Muscle of arm (tissue), 12 donors: ENCODE results near the gene GLI3. TPM values are rescaled to one million over a fixed set of nuclear protein-coding genes. Genes with fewer than 3 reads are reported as not detected.

Experiments
- DNase-seq: peaks from one replicate; pipeline ENCODE4 v3.0.0-alpha.2; 2013
- polyA plus RNA-seq, 12 donors: library from polyadenylated mRNA; unstranded; fragments of 120-200 nt; gene quantifications; one replicate each; pipeline ENCODE4 v1.2.1, GENCODE V29; 2013; ENCODE audit not compliant: insufficient read length in 12 of 12

The GLI3 gene
- polyA plus RNA-seq, 12 donors, result 12.1 to 39.9 (median 15.2) TPM; not detected in 1

- no peak for DNase-seq
Observed at GRCh38 chr7:41999736-42000283, 237.2 kb downstream of the GLI3 start.

GRCh38 chr7:41998041-41998440, 239.0 kb downstream of the GLI3 start:
- DNase-seq, result no peak

GRCh38 chr7:41997151-41997550, 239.9 kb downstream of the GLI3 start:
- no peak for DNase-seq

- no peak for DNase-seq
Observed at GRCh38 chr7:41996381-41997035, 240.5 kb downstream of the GLI3 start.

GRCh38 chr7:41995632-41996271, 241.3 kb downstream of the GLI3 start:
- DNase-seq, result no peak

- no peak for DNase-seq
Observed at GRCh38 chr7:41994746-41995110, 242.3 kb downstream of the GLI3 start.

GRCh38 chr7:41994036-41994745, 242.8 kb downstream of the GLI3 start:
- DNase-seq, result no peak

GRCh38 chr7:41992881-41993867, 243.8 kb downstream of the GLI3 start:
- no peak for DNase-seq

- no peak for DNase-seq
Observed at GRCh38 chr7:41984888-41985287, 252.1 kb downstream of the GLI3 start.

GRCh38 chr7:41981046-41982040, 255.7 kb downstream of the GLI3 start:
- no peak for DNase-seq

GRCh38 chr7:41979834-41980307, 257.1 kb downstream of the GLI3 start:
- DNase-seq, result peak; percentile 54

- DNase-seq, result no peak
Observed at GRCh38 chr7:41978858-41979257, 258.2 kb downstream of the GLI3 start.

GRCh38 chr7:41977661-41978060, 259.3 kb downstream of the GLI3 start:
- DNase-seq, result no peak

GRCh38 chr7:41977151-41977651, 259.8 kb downstream of the GLI3 start:
- DNase-seq, result peak; percentile 66

GRCh38 chr7:41976411-41976810, 260.6 kb downstream of the GLI3 start:
- DNase-seq, result no peak

GRCh38 chr7:41975849-41976248, 261.2 kb downstream of the GLI3 start:
- no peak for DNase-seq

- DNase-seq, result no peak
Observed at GRCh38 chr7:41974870-41975557, 262.0 kb downstream of the GLI3 start.

- DNase-seq, result no peak
Observed at GRCh38 chr7:41973202-41973730, 263.7 kb downstream of the GLI3 start.

- no peak for DNase-seq
Observed at GRCh38 chr7:41972776-41973175, 264.2 kb downstream of the GLI3 start.
